NCI-H82 (cell line): ENCODE measurements around the gene DYNLT4.
"Not testable (repeated sequence)": the region's sequence is repeated elsewhere in the genome, so short reads cannot be mapped to it uniquely, and the experiment has no call there.

ENCODE experiments used
- DNase-seq: peaks from one replicate; lab custom pipeline; 2025; lab: John Stamatoyannopoulos, UW

The DYNLT4 gene, protein sequence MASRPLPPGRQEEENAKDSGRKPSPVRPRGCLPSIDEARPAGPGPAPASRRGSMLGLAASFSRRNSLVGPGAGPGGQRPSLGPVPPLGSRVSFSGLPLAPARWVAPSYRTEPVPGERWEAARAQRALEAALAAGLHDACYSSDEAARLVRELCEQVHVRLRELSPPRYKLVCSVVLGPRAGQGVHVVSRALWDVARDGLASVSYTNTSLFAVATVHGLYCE

DNA sequence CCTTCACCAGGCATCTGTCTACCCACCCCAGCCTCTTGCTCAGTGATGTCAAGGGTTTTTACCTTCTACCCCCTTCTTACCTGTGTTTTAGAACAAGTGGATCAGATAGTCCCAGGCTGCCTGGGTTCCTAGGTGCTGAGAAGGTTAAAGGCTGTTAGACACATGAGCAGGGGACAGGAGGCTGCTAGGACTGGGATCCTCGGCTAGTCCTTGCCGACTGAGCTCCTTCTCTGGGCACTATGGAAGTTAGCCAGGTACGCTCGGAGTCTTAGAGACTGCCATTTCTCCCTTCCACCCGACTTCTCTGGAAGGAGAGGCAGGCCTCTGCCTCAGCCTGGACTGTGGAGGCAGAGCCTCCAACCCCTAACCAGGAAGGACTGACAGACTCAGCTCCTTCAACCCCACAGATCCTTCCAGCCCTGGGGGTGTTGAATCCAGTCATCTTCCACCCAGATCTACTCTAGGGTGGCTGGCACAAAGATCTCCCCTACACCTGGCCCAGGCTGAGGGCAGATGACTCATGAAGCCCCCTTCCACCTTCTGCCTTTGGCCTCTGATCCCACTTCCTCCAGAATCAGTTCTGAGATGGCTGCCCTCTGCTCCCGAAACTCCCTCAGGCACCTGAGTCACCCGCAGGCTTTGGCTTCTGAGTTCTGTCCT, at the start of gene DYNLT4:
Gene DYNLT4 (minus strand): TSS at position 648 of the 660 bp plus-strand sequence. CDS start 683 bp downstream, outside the sequence.
- DNase-seq, result no peak

DNA sequence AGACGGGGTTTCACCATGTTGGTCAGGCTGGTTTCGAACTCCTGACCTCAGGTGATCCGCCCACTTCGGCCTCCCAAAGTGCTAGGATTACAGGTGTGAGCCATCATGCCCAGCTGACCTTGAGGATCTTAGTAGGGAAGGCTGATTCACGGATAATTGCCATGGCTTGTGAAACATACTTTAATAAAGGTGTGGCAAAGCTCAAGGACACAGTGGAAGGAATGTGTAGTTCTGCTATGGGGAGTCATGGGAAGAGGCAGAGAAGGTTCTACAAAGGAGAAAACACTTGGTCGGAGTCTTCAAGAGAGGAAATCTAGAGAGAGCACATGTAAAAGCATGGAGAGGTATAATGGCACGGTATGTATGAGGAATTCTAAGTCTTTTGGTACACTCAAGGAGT, 48.6 kb upstream of the DYNLT4 start:
- no peak for DNase-seq

DNA sequence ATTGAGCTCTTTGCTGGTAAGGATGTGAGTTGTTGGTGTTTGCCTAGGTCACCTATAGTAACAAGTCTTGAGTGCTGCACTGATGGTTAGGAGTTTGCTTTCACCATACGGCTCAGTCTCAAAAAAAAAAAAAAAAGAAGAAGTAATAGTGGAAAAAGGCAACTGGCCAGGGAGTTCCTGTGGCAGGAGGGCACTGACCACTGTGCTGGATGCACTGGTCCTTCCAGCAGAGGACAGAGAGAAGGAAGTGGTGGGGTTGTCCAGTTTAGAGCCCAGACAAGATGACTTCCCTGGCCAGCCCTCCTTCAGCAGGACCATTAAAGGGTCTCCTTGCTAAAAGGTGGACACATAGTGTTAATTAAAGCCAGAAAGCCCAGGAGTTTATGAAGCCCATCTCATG, 47.8 kb upstream of the DYNLT4 start:
- DNase-seq, result no peak

DNA sequence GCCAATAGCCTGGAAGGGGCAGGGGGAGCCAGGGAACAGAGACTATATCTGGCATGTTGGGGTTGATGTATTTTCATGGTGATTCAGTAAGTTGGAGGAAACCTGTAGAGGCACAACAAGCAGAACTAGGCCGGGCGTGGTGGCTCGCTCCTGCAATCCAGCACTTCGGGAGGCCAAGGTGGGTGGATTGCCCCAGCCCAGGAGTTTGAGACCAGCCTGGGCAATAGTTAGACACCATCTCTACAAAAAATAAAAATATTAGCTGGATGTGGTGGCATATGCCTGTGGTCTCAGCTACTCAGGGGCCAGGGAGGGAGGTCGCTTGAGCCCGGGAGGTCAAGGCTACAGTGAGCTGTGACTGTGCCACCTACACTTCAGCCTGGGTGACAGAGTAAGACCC, 46.0 kb upstream of the DYNLT4 start:
- DNase-seq, result no peak

DNA sequence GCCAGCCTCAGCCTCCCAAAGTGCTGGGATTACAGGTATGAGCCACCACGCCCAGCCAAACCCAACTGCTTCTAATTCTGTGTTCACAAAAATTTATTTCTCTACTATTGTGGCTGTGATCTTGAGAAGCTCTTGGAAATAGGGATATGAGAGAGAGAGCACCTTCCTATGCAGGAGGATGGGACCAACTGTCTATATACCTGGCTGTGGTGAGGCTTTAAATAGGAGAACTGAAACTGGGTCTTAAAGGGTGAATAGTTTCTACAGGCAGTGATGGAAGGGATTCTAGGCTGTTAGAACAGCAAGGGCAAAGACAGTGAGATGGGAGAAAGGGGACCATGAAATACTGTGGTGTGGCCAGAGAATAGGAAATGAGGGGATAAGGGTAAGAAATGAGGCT, 44.2 kb upstream of the DYNLT4 start:
- DNase-seq, result no peak

DNA sequence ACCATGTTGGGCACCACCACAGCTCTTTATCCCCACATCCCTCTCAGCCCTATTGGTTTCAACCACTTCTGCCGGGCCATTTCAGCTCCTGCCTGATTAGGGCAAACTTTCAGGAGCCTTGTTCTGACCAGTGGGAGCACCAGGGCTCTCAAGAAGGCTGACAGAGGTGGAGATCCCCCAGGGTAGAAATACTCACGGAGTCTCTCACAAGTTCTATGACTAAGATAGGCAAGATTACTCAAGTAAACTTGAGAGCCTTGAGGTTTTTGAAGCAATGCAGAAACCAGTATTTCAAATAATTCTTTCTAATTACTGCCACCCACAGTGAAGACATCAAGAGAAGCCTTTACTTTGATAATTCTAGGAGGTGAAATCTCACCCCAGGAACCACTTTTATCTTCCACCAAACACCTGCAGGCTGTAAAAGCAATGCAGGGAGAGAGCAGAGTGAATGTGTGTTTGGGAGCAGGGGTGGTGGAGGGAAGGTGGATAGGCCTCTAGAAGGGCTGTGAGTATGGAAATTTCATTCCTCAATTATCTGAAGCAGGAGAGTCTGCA, 42.5 kb upstream of the DYNLT4 start:
- DNase-seq, result no peak

DNA sequence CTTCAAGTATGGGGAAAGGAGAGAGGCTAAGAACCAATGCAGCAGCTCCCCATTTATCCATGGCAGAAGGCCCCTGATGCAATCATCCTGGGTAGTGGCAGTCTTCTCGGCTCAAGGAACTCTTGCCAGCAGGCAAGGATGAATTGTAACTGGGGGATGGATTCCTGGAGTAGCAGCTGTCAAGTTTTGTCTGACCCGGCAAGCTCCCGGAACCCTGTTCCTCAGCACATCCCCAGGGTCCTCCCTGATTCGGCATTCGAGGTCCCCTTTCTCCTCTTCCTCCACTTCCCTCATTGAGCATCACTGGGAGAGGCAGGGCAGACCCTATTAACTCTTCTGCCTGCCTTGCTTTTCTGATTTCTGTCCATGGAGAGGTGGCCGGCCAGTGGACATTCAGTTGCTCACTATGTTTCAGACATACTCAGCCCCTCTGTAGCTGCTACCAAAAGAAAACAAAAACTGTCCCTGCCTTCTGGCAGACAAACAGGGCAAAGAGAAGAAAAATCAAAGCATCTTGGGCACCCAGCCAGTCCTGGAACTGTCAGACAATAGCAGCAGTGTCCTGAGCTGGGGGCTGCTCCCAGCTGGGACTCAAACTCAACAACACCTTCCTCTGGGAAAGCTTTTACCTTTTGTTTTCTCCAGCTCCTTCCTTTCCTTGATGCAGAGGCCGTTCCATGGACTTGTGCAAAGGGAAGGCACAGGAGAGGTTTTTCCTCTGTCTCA, 41.5 kb upstream of the DYNLT4 start:
- peak; percentile 14 for DNase-seq

DNA sequence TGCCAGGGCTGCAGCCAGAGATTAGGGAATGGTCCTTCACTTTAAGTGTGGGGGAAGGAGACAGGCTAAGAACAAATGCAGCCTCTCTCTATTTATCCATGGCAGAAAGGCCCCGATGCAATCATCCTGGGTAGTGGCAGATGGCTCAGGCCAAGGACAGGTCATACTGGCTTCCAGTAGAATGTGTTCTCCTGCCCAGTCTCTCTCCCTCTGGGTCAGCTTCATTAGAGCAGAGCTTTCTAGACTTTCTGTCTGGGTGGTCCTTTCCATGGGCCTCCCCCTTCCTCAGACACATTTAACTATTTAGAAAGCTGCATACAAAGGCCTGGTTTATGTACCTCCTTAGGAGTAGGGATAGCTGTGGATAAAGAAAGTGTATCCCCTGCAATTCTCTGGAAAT, 40.7 kb upstream of the DYNLT4 start:
- DNase-seq, result peak; percentile 27

DNA sequence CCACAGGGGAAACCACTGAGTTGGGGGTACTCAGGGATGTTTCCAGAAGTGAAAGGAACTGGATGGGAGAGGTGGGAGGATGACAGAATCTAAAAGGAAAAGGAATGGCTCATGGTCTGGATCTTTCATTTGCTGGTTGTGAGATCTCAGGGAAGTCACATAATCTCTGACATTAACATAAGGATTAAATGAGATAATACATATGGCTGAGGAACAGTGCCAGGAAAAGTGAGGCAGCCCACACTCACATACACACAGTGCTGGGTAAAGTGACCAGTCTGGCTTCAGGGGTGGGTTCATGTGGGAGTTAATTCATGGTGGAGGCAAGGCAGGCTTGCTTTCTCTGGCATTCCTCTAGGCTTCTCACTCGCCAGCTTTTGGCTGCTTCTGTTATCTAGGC, 39.8 kb upstream of the DYNLT4 start:
- DNase-seq, result peak; percentile 13

DNA sequence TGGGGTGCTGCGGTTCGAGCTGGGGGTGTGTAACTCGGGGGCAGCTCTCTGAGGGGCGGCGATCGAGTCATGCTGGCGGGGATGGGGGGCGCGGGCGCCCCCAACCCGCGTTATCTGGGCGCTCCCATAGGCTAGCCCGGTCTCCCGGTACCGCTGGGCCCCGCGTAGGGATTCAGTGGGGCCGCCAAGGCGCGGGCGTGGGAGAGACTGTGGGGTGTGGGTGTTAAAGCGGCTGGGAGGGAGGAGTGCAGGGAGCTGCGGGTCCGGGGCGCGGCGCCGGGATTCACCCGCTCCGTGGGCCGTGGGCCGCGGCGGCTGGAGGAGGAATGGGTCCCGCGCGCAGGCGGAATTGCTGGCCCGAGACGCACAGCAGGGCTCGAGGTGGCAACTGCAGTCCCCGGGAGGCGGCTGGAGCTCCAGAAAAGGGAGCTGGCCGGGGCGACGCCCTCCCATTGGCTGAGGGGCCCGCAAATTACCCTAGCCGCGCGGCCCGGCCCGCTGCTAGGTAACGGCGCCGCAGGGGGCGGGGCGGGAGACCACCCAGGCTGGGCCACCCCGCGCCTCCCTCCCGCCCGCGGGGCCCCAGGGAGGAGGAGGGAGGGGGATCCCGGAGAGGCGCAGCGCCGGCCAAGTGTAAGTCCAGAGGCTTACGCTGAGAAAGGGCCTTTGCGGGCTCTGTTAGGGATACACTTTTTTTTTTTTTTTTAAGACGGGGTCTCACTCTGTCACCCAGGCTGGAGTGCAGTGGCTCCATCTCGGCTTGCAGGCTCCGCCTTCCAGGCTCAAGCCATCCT, 35.9 kb upstream of the DYNLT4 start, which contains the start of gene PTCH2:
Gene PTCH2 (minus strand): TSS at position 392 of the 794 bp plus-strand sequence. CDS start 321 bp downstream, at position 71.
- DNase-seq, result peak; percentile 98

DNA sequence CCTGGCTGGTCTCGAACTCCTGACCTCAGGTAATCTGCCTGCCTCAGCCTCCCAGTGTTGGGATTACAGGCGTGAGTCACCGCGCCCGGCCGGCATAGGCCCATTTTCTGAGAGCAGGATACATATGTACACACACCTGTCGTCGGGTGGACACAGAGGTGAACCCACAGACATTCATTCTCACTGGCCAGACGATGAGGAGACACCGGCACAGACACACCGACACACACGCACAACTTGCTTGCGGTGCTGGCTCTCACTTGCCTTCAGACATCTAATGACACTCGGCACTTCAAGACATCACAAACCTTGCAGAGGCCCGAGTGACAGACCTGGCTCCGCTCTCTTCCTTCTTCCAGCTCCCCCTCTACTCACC, 35.3 kb upstream of the DYNLT4 start:
- DNase-seq, result peak; percentile 60

DNA sequence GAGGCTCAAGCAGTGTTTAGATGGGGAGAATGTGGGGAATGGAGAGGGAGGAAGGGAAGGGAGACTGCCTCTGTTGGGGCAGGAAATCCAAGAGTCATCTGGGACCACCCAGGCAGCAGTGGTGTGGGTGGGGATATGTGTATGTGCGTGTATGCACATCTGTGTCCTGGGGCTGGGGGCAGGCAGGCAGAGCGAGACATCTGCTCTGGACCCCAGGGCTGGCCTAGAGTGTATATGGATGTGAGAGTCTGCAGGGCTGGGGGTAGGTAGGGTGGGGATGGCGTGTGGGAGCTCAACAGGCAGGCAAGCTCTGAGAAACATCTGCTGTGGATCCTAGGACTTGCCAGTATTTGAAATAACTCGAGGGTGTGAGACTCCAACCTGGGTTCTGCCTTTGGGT, 32.4 kb upstream of the DYNLT4 start:
- DNase-seq, result peak; percentile 27

DNA sequence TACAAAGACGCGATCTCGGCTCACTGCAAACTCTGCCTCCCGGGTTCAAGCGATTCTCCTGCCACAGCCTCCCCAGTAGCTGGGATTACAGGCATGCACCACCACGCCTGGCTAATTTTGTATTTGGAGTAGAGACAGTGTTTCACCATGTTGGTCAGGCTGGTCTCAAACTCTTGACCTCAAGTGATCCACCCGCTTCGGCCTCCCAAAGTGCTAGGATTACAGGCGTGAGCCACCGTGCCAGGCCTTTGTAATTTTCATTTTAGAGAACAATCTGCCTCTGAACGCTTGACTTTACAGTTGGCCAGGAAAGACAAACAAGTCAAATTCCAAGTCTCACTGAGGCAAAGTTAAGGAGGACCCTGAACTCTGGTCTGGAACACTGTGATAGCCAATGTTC, 31.1 kb upstream of the DYNLT4 start:
- DNase-seq, result not testable (repeated sequence)

DNA sequence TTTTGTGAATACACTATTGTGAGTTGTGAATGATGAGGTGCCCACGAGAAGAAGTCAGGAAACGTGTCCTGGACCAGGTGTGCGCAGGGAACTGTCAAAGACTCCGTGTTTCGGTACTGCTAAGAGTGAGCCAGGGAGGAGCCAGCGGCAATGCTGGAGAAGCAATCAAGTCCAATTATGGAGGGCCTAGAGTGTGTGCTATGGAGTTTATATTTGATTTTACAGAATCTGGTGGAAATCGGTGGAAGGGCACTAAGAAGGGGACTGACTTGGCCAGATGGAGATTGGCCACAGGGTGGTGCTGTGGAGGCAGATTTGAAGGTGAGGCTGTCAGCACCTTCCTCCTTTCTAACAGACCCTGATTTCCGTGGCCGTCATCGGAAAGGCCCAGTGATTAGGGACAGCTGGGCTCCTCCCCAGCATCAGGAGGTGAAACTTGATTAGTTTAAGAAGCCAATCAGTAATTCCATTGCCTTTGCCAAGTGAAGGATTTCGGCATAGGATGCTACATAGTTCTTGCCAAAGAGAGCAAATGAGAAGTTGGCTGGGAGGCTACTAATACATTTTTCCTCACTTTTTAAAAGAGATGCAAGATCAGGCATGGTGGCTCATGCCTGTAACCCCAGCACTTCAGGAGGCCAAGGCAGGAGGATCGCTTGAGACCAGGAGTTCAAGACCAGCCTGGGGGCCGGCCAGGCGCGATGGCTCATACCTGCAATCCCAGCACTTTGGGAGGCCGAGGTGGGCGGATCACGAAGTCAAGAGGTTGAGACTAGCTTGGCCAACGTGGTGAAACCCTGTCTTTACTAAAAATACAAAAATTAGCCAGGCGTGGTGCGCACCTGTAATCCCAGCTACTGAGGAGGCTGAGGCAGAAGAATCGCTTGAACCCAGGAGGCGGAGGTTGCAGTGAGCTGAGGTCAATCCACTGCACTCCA, 28.9 kb upstream of the DYNLT4 start:
- peak; percentile 97 for DNase-seq

DNA sequence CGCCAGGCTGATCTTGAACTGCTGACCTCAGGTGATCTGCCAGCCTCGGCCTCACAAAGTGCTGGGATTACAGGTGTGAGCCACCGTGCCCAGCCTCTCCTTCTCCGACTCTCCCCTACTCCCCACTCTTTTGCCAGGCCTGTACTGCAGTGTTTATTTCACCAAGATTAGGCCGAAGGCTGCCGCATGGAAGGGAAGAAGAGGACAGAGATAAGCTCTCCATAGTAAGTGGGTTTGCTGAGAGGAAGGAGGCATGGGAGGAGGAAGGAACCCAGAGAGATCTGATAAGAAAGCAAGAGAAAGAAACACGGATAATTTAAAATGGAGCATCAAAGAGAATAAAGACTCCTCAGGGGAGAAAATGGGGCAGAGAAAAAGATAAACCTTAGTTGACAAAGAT, 27.2 kb upstream of the DYNLT4 start:
- no peak for DNase-seq

DNA sequence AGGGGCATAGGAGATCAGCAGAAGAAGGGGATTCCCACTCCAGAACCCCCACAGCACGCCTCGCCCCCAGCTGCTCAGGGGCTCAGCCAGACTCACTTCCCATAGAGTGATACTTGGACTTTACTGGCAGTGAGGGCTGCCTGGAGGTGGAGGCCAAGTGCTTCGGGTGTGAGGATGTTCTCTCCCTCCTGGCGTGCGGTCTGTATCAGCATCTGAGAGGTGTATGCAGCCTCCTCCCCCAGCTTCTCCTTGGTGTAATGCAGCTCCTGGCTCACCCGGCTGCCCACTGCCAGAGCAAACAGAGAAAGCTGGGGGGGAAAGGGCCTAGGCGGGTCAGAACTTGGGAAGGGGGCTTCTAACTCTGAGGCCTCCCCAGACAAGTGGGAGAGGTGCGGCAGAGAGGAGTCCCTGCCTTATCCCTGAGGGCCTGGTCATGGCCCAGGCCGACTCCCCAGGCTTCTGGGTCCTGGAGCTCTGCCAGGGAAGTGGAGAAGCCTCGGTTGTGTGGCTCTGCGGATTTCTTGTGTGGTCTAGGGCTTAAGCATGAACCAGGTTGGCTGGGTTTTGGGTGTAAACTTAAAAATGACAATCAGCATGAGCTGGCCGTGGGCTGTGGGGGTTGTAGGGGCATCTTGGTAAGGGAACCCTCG, 25.0 kb upstream of the DYNLT4 start:
- no peak for DNase-seq

DNA sequence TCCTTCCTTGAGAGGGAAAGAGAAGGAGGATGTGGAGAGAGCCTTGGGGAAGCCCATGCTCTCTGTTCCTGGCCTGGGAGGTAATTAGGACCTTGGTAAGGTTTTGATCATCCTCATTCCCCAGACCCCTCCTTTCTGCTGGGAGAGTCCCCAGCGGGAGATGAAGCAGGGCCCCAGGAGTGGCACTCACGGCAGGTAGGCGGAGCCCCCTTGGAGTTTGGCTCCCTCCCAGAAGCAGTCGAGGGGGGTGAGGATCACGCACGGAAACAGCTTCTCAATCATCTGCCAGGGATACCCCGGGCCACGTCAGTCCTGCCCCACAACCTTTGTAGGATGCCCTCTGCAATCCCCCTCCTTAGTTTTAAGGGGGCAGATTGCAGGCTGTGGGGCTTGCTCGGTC, 24.4 kb upstream of the DYNLT4 start:
- no peak for DNase-seq

DNA sequence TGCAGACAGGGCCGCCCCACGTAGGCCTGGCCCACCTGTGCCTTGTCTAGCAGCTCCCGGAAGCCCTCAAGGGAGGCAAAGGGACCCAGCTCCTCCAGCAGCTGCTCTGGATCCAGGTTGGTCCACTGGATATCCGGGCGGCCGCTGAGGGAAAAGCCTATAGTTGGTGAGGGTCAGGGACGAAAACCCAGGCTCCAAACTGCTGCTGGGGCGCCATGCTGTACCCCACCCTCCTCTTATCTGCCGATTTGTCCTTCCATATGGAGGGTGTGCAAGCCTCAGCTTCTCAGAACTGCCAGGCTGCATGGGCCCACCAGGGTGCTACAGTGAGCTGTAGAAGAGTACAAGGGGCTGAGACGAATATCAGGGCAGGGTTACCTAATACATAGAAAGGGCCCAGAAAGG, 23.8 kb upstream of the DYNLT4 start:
- peak; percentile 30 for DNase-seq

DNA sequence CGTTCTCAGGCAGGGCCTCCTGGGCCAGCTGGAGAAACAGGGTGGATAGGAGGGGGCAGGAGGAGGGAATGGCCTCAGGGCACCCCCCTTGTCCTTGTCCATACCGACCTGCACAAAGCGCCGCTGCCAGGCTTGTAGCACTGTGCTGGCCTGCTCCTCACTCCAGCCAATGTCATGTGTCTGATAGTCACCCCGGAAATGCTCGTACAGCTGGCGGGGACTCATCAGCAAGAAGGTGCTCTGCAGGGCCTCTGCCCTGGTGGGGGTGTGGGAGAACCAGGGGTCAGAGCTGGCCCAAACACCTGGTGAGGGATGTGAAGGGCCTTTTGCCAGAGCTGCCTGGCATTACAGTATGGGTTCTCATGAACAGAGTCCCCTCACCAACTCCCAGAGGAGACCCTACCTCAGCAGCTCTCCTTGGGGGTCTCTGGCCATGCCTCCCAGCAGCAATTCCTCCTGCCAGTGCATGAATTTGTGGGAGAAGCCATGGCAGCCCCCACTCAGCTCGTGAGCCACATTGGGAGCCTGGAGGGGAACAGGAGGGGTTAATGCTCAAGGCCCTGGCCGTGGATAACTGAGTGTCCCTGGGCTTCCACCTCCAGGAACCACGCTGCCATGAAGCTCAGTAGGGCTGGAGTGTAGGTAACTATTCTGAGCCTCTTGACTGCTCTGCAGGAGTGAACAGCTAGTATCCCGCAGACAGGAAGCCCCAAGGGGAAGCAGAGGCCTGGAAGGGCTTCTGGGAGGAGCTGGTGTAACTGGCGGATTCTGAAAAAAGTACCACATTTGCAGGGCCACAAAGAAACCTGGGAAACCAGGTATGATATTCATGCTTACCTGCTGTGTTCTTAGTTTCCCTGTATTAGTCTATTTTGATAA, 22.6 kb upstream of the DYNLT4 start:
- no peak for DNase-seq
